IMR-90 (cell line): ENCODE data around the gene CYP2A13. TPM values are rescaled to one million over a fixed set of nuclear protein-coding genes. Genes with fewer than 3 reads are reported as not detected.
"Not testable (repeated sequence)": the region's sequence is repeated elsewhere in the genome, so short reads cannot be mapped to it uniquely, and the experiment has no call there.

Experiments
- ATAC-seq: fragments of 200-7000 bp; cut with Tn5 transposase; 2 replicates; pipeline ENCODE4 v1.9.1; 2020; ENCODE audit warnings: low read depth, mild to moderate bottlenecking, moderate library complexity
- BruUV-seq: library from RNA; stranded (reverse); fragments of 400-500 nt; replicated peaks from 2 replicates; lab custom pipeline; 2021; lab: Mats Ljungman, UMichigan
- CTCF ChIA-PET: fragments of 300-600 bp; formaldehyde crosslinking; extraction: SDS; loops from one replicate; lab custom pipeline; 2021; ENCODE audit warnings: antibody characterized with exemption; lab: Yijun Ruan, JAX
- POLR2A ChIA-PET: fragments of 300-600 bp; sonication (Branson Sonifier 250); formaldehyde crosslinking; loops from one replicate; lab custom pipeline; 2022; ENCODE audit warnings: antibody characterized with exemption; ENCODE audit not compliant: unreplicated experiment; lab: Charles Lee
- DNase-seq: peaks from one replicate; pipeline ENCODE4 v3.0.0; 2013
- H2AFZ ChIP-seq: replicated peaks from 2 replicates; pipeline ENCODE3; 2013; ENCODE audit warnings: low read length, mild to moderate bottlenecking; ENCODE audit not compliant: poor library complexity
- H2AK5ac ChIP-seq: 2 replicates; pipeline ENCODE4 v1.6.1; 2013; ENCODE audit warnings: low read depth, low read length, inconsistent platforms
- H2AK9ac ChIP-seq: replicated peaks from 2 replicates; pipeline ENCODE3; 2013; ENCODE audit warnings: mild to moderate bottlenecking, low read depth, low read length, moderate library complexity; ENCODE audit not compliant: poor library complexity
- H2BK120ac ChIP-seq: 2 replicates; pipeline ENCODE4 v1.6.1; 2013; ENCODE audit warnings: low read depth, low read length, inconsistent platforms
- H2BK15ac ChIP-seq: 3 replicates; pipeline ENCODE4 v1.6.1; 2013; ENCODE audit warnings: low read depth, low read length, inconsistent platforms
- H2BK20ac ChIP-seq: 2 replicates; pipeline ENCODE4 v1.6.1; 2013; ENCODE audit warnings: low read depth, mild to moderate bottlenecking, inconsistent platforms, low read length, moderate library complexity
- H2BK5ac ChIP-seq: 2 replicates; pipeline ENCODE4 v1.6.1; 2013; ENCODE audit warnings: mild to moderate bottlenecking, low read depth, low read length, inconsistent platforms; ENCODE audit not compliant: poor library complexity, severe bottlenecking
- H3K14ac ChIP-seq: replicated peaks from 2 replicates; pipeline ENCODE4 v1.6.1; 2013; ENCODE audit warnings: low read depth, low read length, inconsistent platforms
- H3K18ac ChIP-seq: 2 replicates; pipeline ENCODE4 v1.6.1; 2013; ENCODE audit warnings: low read depth, low read length, control low read depth
- H3K23ac ChIP-seq: 2 replicates; pipeline ENCODE4 v1.6.1; 2013; ENCODE audit warnings: low read depth, low read length, inconsistent platforms
- H3K27ac ChIP-seq: 2 replicates; pipeline ENCODE4 v1.5.1; 2013; ENCODE audit warnings: mild to moderate bottlenecking, control low read depth, low read length; ENCODE audit not compliant: insufficient read depth
- H3K27me3 ChIP-seq: 2 replicates; pipeline ENCODE4 v1.6.1; 2013; ENCODE audit warnings: low read length; ENCODE audit not compliant: control insufficient read depth, insufficient read depth
- H3K36me3 ChIP-seq: 2 replicates; pipeline ENCODE4 v1.6.1; 2013; ENCODE audit warnings: low read length, mixed read lengths; ENCODE audit not compliant: control insufficient read depth, insufficient read depth
- H3K4ac ChIP-seq: 2 replicates; pipeline ENCODE4 v1.6.1; 2013; ENCODE audit warnings: low read depth, low read length, inconsistent platforms
- H3K4me1 ChIP-seq: 2 replicates; pipeline ENCODE4 v1.6.1; 2013; ENCODE audit warnings: low read length, mixed read lengths; ENCODE audit not compliant: control insufficient read depth, insufficient read depth
- H3K4me2 ChIP-seq: 2 replicates; pipeline ENCODE4 v1.6.1; 2013; ENCODE audit warnings: low read depth, mild to moderate bottlenecking, control low read depth, low read length, moderate library complexity
- H3K4me3 ChIP-seq: 2 replicates; pipeline ENCODE4 v1.5.1; 2013; ENCODE audit warnings: low read depth, mild to moderate bottlenecking, control low read depth, low read length, moderate library complexity; ENCODE audit not compliant: insufficient read depth
- H3K56ac ChIP-seq: 2 replicates; pipeline ENCODE4 v1.6.1; 2013; ENCODE audit warnings: low read length, inconsistent platforms; ENCODE audit not compliant: insufficient read depth; ENCODE audit errors: extremely low read depth
- H3K79me1 ChIP-seq, 2 experiments: 2 replicates each; pipeline ENCODE4 v1.6.1; 2013; ENCODE audit warnings: low read length in 2 of 2, inconsistent platforms in 1 of 2, low read depth in 1 of 2
- H3K9ac ChIP-seq: 2 replicates; pipeline ENCODE4 v1.6.1; 2013; ENCODE audit warnings: low read depth, low read length, control low read depth
- H3K9me1 ChIP-seq: 2 replicates; pipeline ENCODE4 v1.6.1; 2013; ENCODE audit warnings: low read length, inconsistent platforms; ENCODE audit not compliant: insufficient read depth
- H3K9me3 ChIP-seq: 2 replicates; pipeline ENCODE4 v1.6.1; 2013; ENCODE audit warnings: low read length; ENCODE audit not compliant: control insufficient read depth, insufficient read depth
- H4K20me1 ChIP-seq: 2 replicates; pipeline ENCODE4 v1.6.1; 2013; ENCODE audit warnings: low read length, inconsistent platforms; ENCODE audit not compliant: insufficient read depth
- H4K5ac ChIP-seq: 2 replicates; pipeline ENCODE4 v1.6.1; 2013; ENCODE audit warnings: mild to moderate bottlenecking, low read depth, low read length, control low read depth
- H4K8ac ChIP-seq, 2 experiments: 2 replicates each; pipeline ENCODE4 v1.6.1; 2013; ENCODE audit warnings: low read depth in 2 of 2, low read length in 2 of 2, control low read depth in 1 of 2, inconsistent platforms in 1 of 2
- H4K91ac ChIP-seq: 2 replicates; pipeline ENCODE4 v1.6.1; 2013; ENCODE audit warnings: low read depth, low read length, inconsistent platforms; ENCODE audit not compliant: insufficient read depth
- BHLHE40 ChIP-seq: fragments of 150-350 bp; IDR thresholded peaks from 2 replicates; pipeline ENCODE4 v1.6.1; 2016; ENCODE audit warnings: mild to moderate bottlenecking, low read depth, low read length
- MAZ ChIP-seq: IDR thresholded peaks from 2 replicates; pipeline ENCODE4 v1.6.1; 2012; ENCODE audit warnings: low read depth, mild to moderate bottlenecking, low read length, improper control_type of control experiment, moderate library complexity, borderline replicate concordance
- MXI1 ChIP-seq: IDR thresholded peaks from 2 replicates; pipeline ENCODE4 v1.6.1; 2012; ENCODE audit warnings: low read depth, mild to moderate bottlenecking, low read length, moderate library complexity, borderline replicate concordance
- NFE2L2 ChIP-seq: fragments of 150-350 bp; IDR thresholded peaks from 2 replicates; pipeline ENCODE4 v1.6.1; 2016; ENCODE audit warnings: low read depth, mild to moderate bottlenecking, low read length
- RAD21 ChIP-seq: IDR thresholded peaks from 2 replicates; pipeline ENCODE4 v1.6.1; 2012; ENCODE audit warnings: low read length, improper control_type of control experiment
- RFX5 ChIP-seq: IDR thresholded peaks from 2 replicates; pipeline ENCODE4 v1.8.0; 2012; ENCODE audit warnings: low read depth, mild to moderate bottlenecking, low read length, moderate library complexity
- WGBS, 2 experiments: methylation state at CpG; one replicate each; pipeline versions ENCODE4 v1.1.5 to v1.1.7; 2013; ENCODE audit warnings: missing lambda C conversion rate in 2 of 2; ENCODE audit not compliant: insufficient read length in 1 of 2; ENCODE audit errors: extremely low coverage in 2 of 2; 5-methylcytosine and 5-hydroxymethylcytosine counted together
- dilution Hi-C: fragments of 300-500 bp; cut with HindIII; formaldehyde crosslinking; loops from one replicate; pipeline ENCODE4 v1.14.3; 2018; ENCODE audit warnings: low sequenced_read_pairs; ENCODE audit not compliant: unreplicated experiment
- in situ Hi-C: fragments of 300-500 bp; cut with MboI; formaldehyde crosslinking; loops from 3 replicates; pipeline ENCODE4 v1.14.3; 2019; ENCODE audit warnings: low sequenced_read_pairs, inconsistent platforms, mixed read lengths
- intact Hi-C: fragments of 100-400 bp; cut with micrococcal nuclease; formaldehyde crosslinking; loops from 2 replicates; pipeline ENCODE4 v1.10.0; 2022
- polyA plus RNA-seq, 3 experiments: library from polyadenylated mRNA; depleted of rRNA; stranded (reverse); fragments of >200 nt; gene quantifications; 2 replicates each; pipeline ENCODE4 v1.2.3, GENCODE V29; 2012; ENCODE audit warnings: low replicate concordance in 1 of 3
- total RNA-seq: library from RNA; depleted of rRNA; stranded (reverse); fragments of >200 nt; gene quantifications from 2 replicates; pipeline ENCODE4 v1.2.3, GENCODE V29; 2012
- TF ChIP-seq, protein P1 (sequence below): conservative IDR thresholded peaks from 2 replicates; pipeline ENCODE4 v1.5.1; 2012; ENCODE audit warnings: mild to moderate bottlenecking, low read depth, low read length, improper control_type of control experiment

The CYP2A13 gene
- total and polyA plus RNA-seq, 2 of the 4 experiments (the other 2 are of a cell fraction): not detected

DNA sequence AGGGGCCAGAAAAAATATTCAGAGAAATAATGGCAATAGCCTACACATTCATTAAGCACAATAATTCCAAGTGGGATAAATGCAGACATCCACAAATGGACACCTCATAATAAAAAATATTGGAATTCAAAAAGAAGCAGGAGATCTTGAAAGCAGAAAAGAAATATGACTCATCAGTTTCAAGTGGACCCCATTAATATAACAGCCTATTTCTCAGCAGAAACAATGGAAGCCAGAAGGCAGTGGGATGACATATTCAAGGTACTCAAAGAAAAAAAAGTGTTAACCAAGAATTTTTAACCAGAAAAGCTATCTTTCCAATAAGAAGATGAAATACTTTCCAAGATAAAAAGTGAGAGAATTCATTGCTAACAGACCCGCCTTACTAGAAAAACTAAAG, 48.4 kb upstream of the CYP2A13 start:
- ChIA-PET CTCF (no interaction called here), POLR2A (no interaction called here)
- Histone ChIP-seq H4K8ac (no peak overlapping the region), H3K4ac (no peak overlapping the region), H3K9me3 (no peaks in the 10 kb centered on the region), H3K56ac (no peak overlapping the region), H3K9ac (no peak overlapping the region), H3K27ac (no peak overlapping the region), H2BK5ac (no peak overlapping the region), H2AK5ac (no peak overlapping the region), H3K9me1 (no peaks in the 10 kb centered on the region), H3K4me3 (no peak overlapping the region), H2AK9ac (no peak overlapping the region), H2AFZ (no peak overlapping the region), H2BK120ac (no peak overlapping the region), H4K91ac (no peak overlapping the region), H3K79me1 (no peaks in the 10 kb centered on the region), H2BK20ac (no peak overlapping the region), H3K14ac (no peak overlapping the region), H3K36me3 (no peaks in the 10 kb centered on the region), H3K4me1 (no peaks in the 10 kb centered on the region), H4K20me1 (no peaks in the 10 kb centered on the region), H3K23ac (no peak overlapping the region), H3K27me3 (no peaks in the 10 kb centered on the region), H2BK15ac (no peak overlapping the region), H3K4me2 (no peak overlapping the region), H3K18ac (no peak overlapping the region), H4K5ac (no peak overlapping the region)
- intact Hi-C loops: no loop called here
- no TSS peak for BruUV-seq
- TF ChIP-seq MAZ: no peak
- TF ChIP-seq, protein P1, sequence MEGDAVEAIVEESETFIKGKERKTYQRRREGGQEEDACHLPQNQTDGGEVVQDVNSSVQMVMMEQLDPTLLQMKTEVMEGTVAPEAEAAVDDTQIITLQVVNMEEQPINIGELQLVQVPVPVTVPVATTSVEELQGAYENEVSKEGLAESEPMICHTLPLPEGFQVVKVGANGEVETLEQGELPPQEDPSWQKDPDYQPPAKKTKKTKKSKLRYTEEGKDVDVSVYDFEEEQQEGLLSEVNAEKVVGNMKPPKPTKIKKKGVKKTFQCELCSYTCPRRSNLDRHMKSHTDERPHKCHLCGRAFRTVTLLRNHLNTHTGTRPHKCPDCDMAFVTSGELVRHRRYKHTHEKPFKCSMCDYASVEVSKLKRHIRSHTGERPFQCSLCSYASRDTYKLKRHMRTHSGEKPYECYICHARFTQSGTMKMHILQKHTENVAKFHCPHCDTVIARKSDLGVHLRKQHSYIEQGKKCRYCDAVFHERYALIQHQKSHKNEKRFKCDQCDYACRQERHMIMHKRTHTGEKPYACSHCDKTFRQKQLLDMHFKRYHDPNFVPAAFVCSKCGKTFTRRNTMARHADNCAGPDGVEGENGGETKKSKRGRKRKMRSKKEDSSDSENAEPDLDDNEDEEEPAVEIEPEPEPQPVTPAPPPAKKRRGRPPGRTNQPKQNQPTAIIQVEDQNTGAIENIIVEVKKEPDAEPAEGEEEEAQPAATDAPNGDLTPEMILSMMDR: no peak
- no peak for TF ChIP-seq BHLHE40
- no peak for TF ChIP-seq MXI1
- TF ChIP-seq RFX5: no peak
- TF ChIP-seq NFE2L2: no peak
- TF ChIP-seq RAD21: no peak
- no peak for DNase-seq
- WGBS, 2 experiments: no CpG with 5 or more reads among the region's 1 CpG
- no peak for ATAC-seq
- in situ Hi-C loops: no loop called here
- dilution Hi-C loops: no loop called here

DNA sequence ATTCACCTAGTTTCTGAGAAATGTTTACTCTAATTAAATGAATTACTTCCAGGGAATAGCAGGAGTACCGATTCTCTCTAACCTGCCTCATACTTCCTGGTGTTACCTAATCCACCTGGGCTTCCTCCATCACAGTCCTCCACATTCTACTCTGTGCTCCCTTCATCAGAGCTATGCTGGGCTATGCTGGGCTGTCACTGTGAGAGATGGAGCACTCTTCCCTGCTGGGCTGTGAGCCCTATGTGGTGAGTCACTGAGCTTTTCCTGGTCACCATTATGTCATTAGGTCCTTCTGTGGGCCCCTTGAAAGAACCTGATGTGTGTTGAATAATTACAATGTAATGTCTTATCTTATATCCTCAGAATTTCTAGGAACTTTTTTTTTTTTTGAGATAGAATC, 43.2 kb upstream of the CYP2A13 start:
- H2AFZ ChIP-seq, H2AK5ac ChIP-seq, H3K4ac ChIP-seq, H3K36me3 ChIP-seq, H3K27me3 ChIP-seq, H3K79me1 ChIP-seq, H4K8ac ChIP-seq, in situ Hi-C loops, H3K14ac ChIP-seq, H3K18ac ChIP-seq, H2AK9ac ChIP-seq, H3K23ac ChIP-seq, H2BK20ac ChIP-seq, H3K9ac ChIP-seq, intact Hi-C loops, H3K4me2 ChIP-seq, POLR2A ChIA-PET, H4K20me1 ChIP-seq, H4K91ac ChIP-seq, dilution Hi-C loops, H3K56ac ChIP-seq, DNase-seq, H3K27ac ChIP-seq, H2BK5ac ChIP-seq, BruUV-seq, H3K4me3 ChIP-seq, H3K9me3 ChIP-seq, H3K4me1 ChIP-seq, H4K5ac ChIP-seq, H2BK15ac ChIP-seq, H3K9me1 ChIP-seq, H2BK120ac ChIP-seq: not testable (repeated sequence)
- ATAC-seq: 0 out of 2 replicates have a peak, but pooled peaks have one; percentile 27
- WGBS, 2 experiments: no CpG with 5 or more reads among the region's 1 CpG
- CTCF ChIA-PET: interaction anchor here (1.1 kb wide), 1 partner anchor 10 kb away, joined by 6 read pairs; no protein-coding TSS in a partner anchor
